Left kidney (tissue), 2 donors: ENCODE data around the gene NOP9. TPM values are rescaled to one million over a fixed set of nuclear protein-coding genes. Genes with fewer than 3 reads are reported as not detected.
"Not testable (repeated sequence)": the region's sequence is repeated elsewhere in the genome, so short reads cannot be mapped to it uniquely, and the experiment has no call there.

Experiments used
- DNase-seq: peaks from one replicate; pipeline ENCODE4 v3.0.0-alpha.2; 2013
- polyA plus RNA-seq: library from polyadenylated mRNA; unstranded; fragments of 120-200 nt; gene quantifications from one replicate; pipeline ENCODE4 v1.2.1, GENCODE V29; 2013; ENCODE audit not compliant: insufficient read length

Gene NOP9
- polyA plus RNA-seq, 1 donor: 29.0 TPM

DNA sequence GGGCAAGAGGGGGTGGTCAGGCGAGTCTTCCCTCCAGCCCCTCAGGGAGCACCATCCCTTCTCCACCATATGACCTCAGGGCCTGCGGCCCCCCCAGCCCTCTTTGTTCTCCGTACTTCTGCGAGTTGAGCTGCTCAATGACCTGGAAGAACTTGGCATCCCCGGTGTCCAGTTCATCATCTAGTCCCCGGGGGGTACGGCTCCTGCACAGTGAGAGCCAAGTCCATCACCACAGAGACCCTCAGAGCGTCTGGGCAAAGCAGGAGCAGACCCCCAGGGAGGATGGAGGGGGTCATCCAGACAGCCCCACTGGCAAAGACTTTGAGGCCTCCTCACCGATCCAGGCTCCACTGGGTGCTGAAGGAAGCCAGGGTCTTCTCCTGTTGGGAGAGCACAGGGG lies 26.3 kb downstream of the NOP9 start:
- no peak for DNase-seq

GRCh38 chr14:24327303-24327702 lies 27.7 kb downstream of the NOP9 start:
- no peak for DNase-seq

GRCh38 chr14:24327914-24328313 lies 28.3 kb downstream of the NOP9 start:
- DNase-seq: not testable (repeated sequence)

GRCh38 chr14:24329073-24329663 lies 29.5 kb downstream of the NOP9 start:
- DNase-seq: no peak

DNA sequence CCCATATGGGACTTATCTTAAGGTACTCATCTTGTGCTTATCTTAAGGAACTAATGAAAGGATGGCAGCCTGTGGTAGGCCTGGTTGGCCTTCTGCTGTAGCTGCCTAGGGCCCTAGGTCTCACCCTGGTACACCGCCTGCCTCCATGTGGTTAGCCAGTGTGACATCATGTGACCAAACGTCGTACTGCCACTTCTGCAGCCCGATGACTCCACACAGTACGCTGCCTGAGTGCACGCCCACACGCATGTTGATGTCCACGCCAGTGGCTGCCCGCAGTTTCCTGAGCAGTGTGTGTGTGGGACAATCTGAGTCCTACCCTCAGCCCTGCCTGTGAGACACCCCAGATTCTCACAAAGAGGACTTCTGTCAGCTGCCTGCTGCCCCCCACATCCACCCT lies 30.1 kb downstream of the NOP9 start:
- DNase-seq: no peak

GRCh38 chr14:24330973-24331674 lies 31.5 kb downstream of the NOP9 start:
- DNase-seq: no peak

- DNase-seq: no peak
These were observed 32.1 kb downstream of the NOP9 start for GRCh38 chr14:24331731-24332267.

DNA sequence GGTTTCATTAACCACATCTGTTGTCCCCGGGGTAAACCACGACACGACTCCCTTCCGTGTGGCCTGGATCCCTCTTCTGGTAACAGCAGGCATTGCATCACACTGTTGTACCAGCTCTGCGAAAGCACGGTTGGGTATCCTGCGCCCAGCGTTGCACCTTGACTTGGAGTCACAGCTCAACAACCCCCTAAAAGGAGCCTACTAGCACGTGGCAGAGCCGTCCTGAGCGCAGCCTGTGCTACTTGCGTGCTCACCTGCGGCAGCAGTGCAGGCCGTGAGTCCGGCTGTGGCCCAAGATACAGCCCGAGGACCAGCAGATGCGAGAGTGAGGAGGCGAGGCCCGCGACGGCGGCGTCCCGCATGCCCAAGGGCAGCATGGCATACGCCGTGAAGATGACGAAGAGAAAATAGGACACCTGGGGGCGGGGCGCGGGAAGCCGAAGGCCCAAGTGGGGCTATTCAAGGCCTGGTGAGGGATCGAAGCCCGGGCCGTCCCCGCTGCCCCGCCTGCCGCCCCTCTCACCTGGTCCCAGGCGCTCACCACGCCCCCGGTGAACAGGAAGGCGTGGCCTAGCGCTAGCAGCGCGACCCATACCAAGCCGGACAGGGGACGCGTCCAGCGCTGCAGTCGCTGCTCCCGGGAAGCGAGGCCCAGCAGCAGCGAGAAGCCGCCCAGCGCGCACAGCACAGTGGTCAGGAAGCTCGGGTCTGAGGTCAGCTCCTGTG lies 32.8 kb downstream of the NOP9 start:
- peak; percentile 78 for DNase-seq

GRCh38 chr14:24334431-24335291 lies 35.0 kb downstream of the NOP9 start, which contains the start of gene ADCY4:
TSS of gene ADCY4 (minus strand) at chr14:24335071. CDS start at chr14:24334652, 419 bp downstream.
- DNase-seq: no peak

GRCh38 chr14:24335461-24336171 lies 36.0 kb downstream of the NOP9 start:
- no peak for DNase-seq

DNA sequence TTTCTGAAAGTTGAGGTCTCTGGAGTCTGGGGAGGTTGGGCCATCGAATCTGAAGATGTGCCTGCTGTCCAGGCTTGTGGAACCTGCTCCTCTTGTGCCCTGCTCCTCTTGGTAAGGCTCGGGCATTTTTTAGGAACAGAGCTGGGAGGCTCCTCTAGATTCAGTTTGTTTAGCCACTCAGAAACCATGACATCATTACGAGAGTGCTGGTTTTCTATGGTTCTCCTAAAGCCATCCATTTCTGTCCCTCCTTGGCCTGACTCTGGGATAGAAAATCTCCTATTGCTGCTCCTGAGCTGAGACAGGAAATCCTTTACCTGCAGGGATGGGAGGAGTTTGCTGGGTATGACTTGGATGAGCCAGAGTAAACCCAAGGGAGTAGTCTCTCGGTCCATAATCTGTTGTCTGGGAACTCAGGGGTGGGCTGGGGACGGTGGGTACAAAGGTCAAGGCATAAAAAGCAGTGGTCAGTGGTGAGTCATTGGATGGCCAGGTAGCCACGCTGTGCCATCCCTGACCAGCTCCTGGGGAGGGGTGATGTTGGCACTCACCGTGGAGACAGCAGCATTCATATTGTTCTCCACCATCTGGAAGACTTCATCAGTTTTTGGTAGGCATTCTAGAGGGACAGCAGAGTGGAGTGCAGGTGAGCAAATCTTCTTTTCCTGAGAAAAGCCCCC lies 37.6 kb downstream of the NOP9 start:
- no peak for DNase-seq

- no peak for DNase-seq
These were observed 38.1 kb downstream of the NOP9 start for GRCh38 chr14:24337824-24338175.

GRCh38 chr14:24338843-24339242 lies 39.2 kb downstream of the NOP9 start:
- DNase-seq: no peak

- no peak for DNase-seq
These were observed 39.9 kb downstream of the NOP9 start, which contains the start of gene RIPK3 for GRCh38 chr14:24339284-24340151. TSS of gene RIPK3 (minus strand) at chr14:24339991. CDS start at chr14:24339826, 165 bp downstream.

GRCh38 chr14:24340606-24341005 lies 41.0 kb downstream of the NOP9 start:
- no peak for DNase-seq

- no peak for DNase-seq
These were observed 43.2 kb downstream of the NOP9 start for GRCh38 chr14:24342889-24343288.

- DNase-seq: no peak
These were observed 44.4 kb downstream of the NOP9 start for GRCh38 chr14:24343795-24344660.

DNA sequence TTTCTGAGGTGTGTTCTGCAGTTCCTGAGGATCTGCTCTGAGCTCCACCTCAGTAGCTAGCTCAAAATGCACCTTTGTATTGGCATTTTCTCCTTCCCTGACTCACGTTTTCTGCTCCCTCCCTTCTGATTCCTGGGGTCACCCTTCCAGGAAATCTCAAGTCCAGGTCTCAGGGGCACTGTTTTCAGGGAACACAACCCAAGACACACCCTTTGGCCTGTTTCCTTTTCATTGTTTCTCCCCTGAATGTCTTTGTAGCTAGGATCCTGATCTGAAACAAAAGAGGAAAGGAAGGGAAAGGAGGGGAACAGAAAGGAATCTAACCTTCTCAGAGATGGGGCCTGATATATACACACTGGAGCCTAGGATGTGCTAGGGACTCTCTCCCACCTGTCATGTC lies 47.5 kb downstream of the NOP9 start:
- no peak for DNase-seq

- no peak for DNase-seq
These were observed 48.5 kb downstream of the NOP9 start for GRCh38 chr14:24348186-24348585.
